Nephron progenitor cell (in vitro differentiated cells): ENCODE data around the gene MARCHF5.

ENCODE experiments used
- DNase-seq: peaks from one replicate; pipeline ENCODE4 v3.0.0; 2021
- H3K27ac Mint-ChIP-seq: 2 replicates; pipeline ENCODE4 v1.8.0; 2021; ENCODE audit warnings: mild to moderate bottlenecking, moderate library complexity, mixed read lengths
- H3K27me3 Mint-ChIP-seq: 2 replicates; pipeline ENCODE4 v1.8.0; 2021; ENCODE audit warnings: mild to moderate bottlenecking, low read depth, mixed read lengths; ENCODE audit not compliant: poor library complexity
- H3K36me3 Mint-ChIP-seq: 2 replicates; pipeline ENCODE4 v1.8.0; 2021; ENCODE audit warnings: low read depth, mixed read lengths
- H3K4me1 Mint-ChIP-seq: 2 replicates; pipeline ENCODE4 v1.8.0; 2021; ENCODE audit warnings: mixed read lengths
- H3K4me3 Mint-ChIP-seq: 2 replicates; pipeline ENCODE4 v1.8.0; 2021; ENCODE audit warnings: mild to moderate bottlenecking, moderate library complexity, mixed read lengths
- H3K9me3 Mint-ChIP-seq: 2 replicates; pipeline ENCODE4 v1.8.0; 2021; ENCODE audit warnings: mild to moderate bottlenecking, moderate library complexity, mixed read lengths
- CTCF ChIP-seq: fragments of 200-600 bp; sonication (generic); IDR thresholded peaks from 2 replicates; pipeline ENCODE4 v1.5.0; 2021; ENCODE audit warnings: antibody characterized with exemption

Gene MARCHF5

GRCh38 chr10:92366412-92367021 lies 75.5 kb downstream of the MARCHF5 start:
- Mint-ChIP-seq H3K27ac (no peak overlapping the region), H3K9me3 (peaks cover 4% of the 10 kb centered on the region), H3K4me1 (no peaks in the 10 kb centered on the region), H3K27me3 (peaks cover 6% of the 10 kb centered on the region), H3K4me3 (no peak overlapping the region), H3K36me3 (no peaks in the 10 kb centered on the region)
- TF ChIP-seq CTCF = no peak
- no peak for DNase-seq

GRCh38 chr10:92377962-92378361 lies 87.0 kb downstream of the MARCHF5 start:
- Mint-ChIP-seq H3K36me3 (no peaks in the 10 kb centered on the region), H3K27me3 (no peaks in the 10 kb centered on the region), H3K4me3 (no peak overlapping the region), H3K27ac (no peak overlapping the region), H3K9me3 (no peaks in the 10 kb centered on the region), H3K4me1 (no peaks in the 10 kb centered on the region)
- TF ChIP-seq CTCF = no peak
- DNase-seq = no peak

GRCh38 chr10:92381543-92381954 lies 90.6 kb downstream of the MARCHF5 start:
- Mint-ChIP-seq H3K4me1 (no peaks in the 10 kb centered on the region), H3K4me3 (no peak overlapping the region)

GRCh38 chr10:92382631-92383030 lies 91.7 kb downstream of the MARCHF5 start:
- no peaks in the 10 kb centered on the region for H3K4me1 Mint-ChIP-seq
- H3K27me3 Mint-ChIP-seq = no peaks in the 10 kb centered on the region
- H3K4me3 Mint-ChIP-seq = no peak overlapping the region
- H3K9me3 Mint-ChIP-seq = no peaks in the 10 kb centered on the region
- no peak for TF ChIP-seq CTCF
- no peak overlapping the region for H3K27ac Mint-ChIP-seq
- no peak for DNase-seq
- H3K36me3 Mint-ChIP-seq = no peaks in the 10 kb centered on the region

More at GRCh38 chr10:92381543-92381954, 90.6 kb downstream of the MARCHF5 start:
- Mint-ChIP-seq H3K27me3 (no peaks in the 10 kb centered on the region), H3K27ac (no peak overlapping the region), H3K36me3 (no peaks in the 10 kb centered on the region), H3K9me3 (no peaks in the 10 kb centered on the region)
- no peak for DNase-seq
- TF ChIP-seq CTCF = no peak

- DNase-seq = no peak
- H3K27ac Mint-ChIP-seq = no peak overlapping the region
- H3K4me1 Mint-ChIP-seq = no peaks in the 10 kb centered on the region
- H3K4me3 Mint-ChIP-seq = no peak overlapping the region
- H3K27me3 Mint-ChIP-seq = no peaks in the 10 kb centered on the region
- H3K36me3 Mint-ChIP-seq = no peaks in the 10 kb centered on the region
- peaks cover under 1% of the 10 kb centered on the region for H3K9me3 Mint-ChIP-seq
- no peak for TF ChIP-seq CTCF
Observed at GRCh38 chr10:92384741-92385140, 93.8 kb downstream of the MARCHF5 start.

- peaks cover 3% of the 10 kb centered on the region for H3K9me3 Mint-ChIP-seq
- no peak overlapping the region for H3K27ac Mint-ChIP-seq
- H3K4me1 Mint-ChIP-seq = no peaks in the 10 kb centered on the region
- no peak for TF ChIP-seq CTCF
- H3K27me3 Mint-ChIP-seq = no peaks in the 10 kb centered on the region
- H3K36me3 Mint-ChIP-seq = no peaks in the 10 kb centered on the region
- no peak overlapping the region for H3K4me3 Mint-ChIP-seq
- no peak for DNase-seq
Observed at GRCh38 chr10:92385831-92386230, 94.9 kb downstream of the MARCHF5 start.
